GM12872 (cell line): Measurements from ENCODE around the gene ZIC1.

Experiments used
- CTCF ChIP-seq: IDR thresholded peaks from 3 replicates; pipeline ENCODE4 v1.5.1; 2011; ENCODE audit warnings: low read depth, mild to moderate bottlenecking, low read length, moderate library complexity; ENCODE audit not compliant: insufficient read depth

ZIC1 gene

GRCh38 chr3:147428754-147429153 is 19.6 kb downstream of the ZIC1 start:
- no peak for TF ChIP-seq CTCF

GRCh38 chr3:147431751-147432150 is 22.6 kb downstream of the ZIC1 start:
- TF ChIP-seq CTCF: no peak

GRCh38 chr3:147447224-147447623 is 38.1 kb downstream of the ZIC1 start:
- TF ChIP-seq CTCF: no peak

GRCh38 chr3:147449669-147450068 is 40.5 kb downstream of the ZIC1 start:
- no peak for TF ChIP-seq CTCF

GRCh38 chr3:147458995-147459704 is 50.0 kb downstream of the ZIC1 start:
- TF ChIP-seq CTCF: no peak

GRCh38 chr3:147462856-147463255 is 53.7 kb downstream of the ZIC1 start:
- TF ChIP-seq CTCF: no peak
